Measurements from ENCODE around the gene ELAC2.

Gene ELAC2

GRCh38 chr17:12996357-12996756 is 21.5 kb downstream of the ELAC2 start:
- DNase-seq (ENCODE audit: low read depth): no peak
- TF ChIP-seq CTCF (conservative IDR thresholded peaks at IDR 0.05; ENCODE audit: low read depth, low read length): no peak

GRCh38 chr17:12995896-12996295 is 21.9 kb downstream of the ELAC2 start:
- no peak for DNase-seq (ENCODE audit: low read depth)
- H3K4me3 ChIP-seq (ENCODE audit: low read depth, low read length): no peak overlapping the region
- no peak for TF ChIP-seq CTCF (conservative IDR thresholded peaks at IDR 0.05; ENCODE audit: low read depth, low read length)

More at GRCh38 chr17:12996357-12996756, 21.5 kb downstream of the ELAC2 start:
- H3K4me3 ChIP-seq (ENCODE audit: low read depth, low read length): no peak overlapping the region

- no peak overlapping the region for H3K4me3 ChIP-seq (ENCODE audit: low read depth, low read length)
- DNase-seq (ENCODE audit: low read depth): no peak
- TF ChIP-seq CTCF (conservative IDR thresholded peaks at IDR 0.05; ENCODE audit: low read depth, low read length): no peak
Measured at GRCh38 chr17:12995106-12995895, 22.5 kb downstream of the ELAC2 start.

GRCh38 chr17:12994341-12995074 is 23.3 kb downstream of the ELAC2 start:
- DNase-seq (ENCODE audit: low read depth): no peak
- TF ChIP-seq CTCF (conservative IDR thresholded peaks at IDR 0.05; ENCODE audit: low read depth, low read length): no peak
- no peak overlapping the region for H3K4me3 ChIP-seq (ENCODE audit: low read depth, low read length)

- no peak for DNase-seq (ENCODE audit: low read depth)
- H3K4me3 ChIP-seq (ENCODE audit: low read depth, low read length): no peak overlapping the region
- TF ChIP-seq CTCF (conservative IDR thresholded peaks at IDR 0.05; ENCODE audit: low read depth, low read length): no peak
Measured at GRCh38 chr17:12993631-12994030, 24.2 kb downstream of the ELAC2 start.

- DNase-seq (ENCODE audit: low read depth): no peak
- TF ChIP-seq CTCF (conservative IDR thresholded peaks at IDR 0.05; ENCODE audit: low read depth, low read length): no peak
- no peak overlapping the region for H3K4me3 ChIP-seq (ENCODE audit: low read depth, low read length)
Measured at GRCh38 chr17:12992676-12993075, 25.2 kb downstream of the ELAC2 start.

Measured in choroid plexus epithelial cell (primary cell).